C1 segment of cervical spinal cord (tissue), 14 donors: Measurements from ENCODE around the gene DLG2.
"Not testable (repeated sequence)": the region's sequence is repeated elsewhere in the genome, so short reads cannot be mapped to it uniquely, and the experiment has no call there.

Experiments used
- DNase-seq, 14 donors: peaks; one replicate each; lab custom pipeline; 2025; lab: John Stamatoyannopoulos, UW

Gene DLG2

GRCh38 chr11:85340846-85341245 is 286.3 kb downstream of the DLG2 start:
- not testable (repeated sequence) for DNase-seq

DNA sequence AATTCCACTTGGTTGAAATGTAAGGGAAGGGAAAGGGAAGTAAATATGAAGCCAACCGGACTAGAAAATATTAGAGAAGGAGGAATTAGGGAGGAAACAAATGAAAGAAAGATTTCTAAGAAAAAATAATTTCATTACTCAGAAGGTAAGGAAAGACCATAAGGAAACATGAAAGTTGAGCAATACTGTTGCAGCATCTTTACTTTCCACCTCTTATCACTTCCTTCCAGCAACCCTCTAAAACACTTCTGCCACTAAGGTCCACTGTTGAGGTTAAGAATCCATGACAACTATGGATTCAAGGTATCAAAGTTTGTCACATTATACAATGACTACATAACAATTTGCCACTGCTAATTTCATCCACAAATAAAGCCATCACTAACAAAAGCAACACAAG is 308.6 kb downstream of the DLG2 start:
- no peak for DNase-seq

- DNase-seq: no peak
Observed at GRCh38 chr11:85316967-85317366, 310.2 kb downstream of the DLG2 start.

DNA sequence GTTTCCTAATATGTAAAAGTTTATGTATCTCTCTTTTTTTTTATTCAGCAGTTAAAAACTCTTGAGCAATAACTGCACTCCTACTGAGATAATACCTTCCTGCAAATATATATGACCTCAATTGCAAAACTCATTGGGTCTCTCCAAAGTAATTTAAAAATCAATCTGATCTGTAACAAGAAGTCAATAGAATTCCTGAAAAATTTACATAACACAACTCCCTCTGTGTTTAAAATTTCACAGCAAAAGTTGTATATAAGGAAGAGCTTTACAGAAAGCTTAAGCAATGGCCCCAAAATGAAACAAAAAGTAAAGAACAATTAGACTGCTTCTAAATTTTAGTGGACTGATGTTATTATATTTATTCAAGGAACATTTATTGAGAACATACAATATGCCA is 313.4 kb downstream of the DLG2 start:
- no peak for DNase-seq

DNA sequence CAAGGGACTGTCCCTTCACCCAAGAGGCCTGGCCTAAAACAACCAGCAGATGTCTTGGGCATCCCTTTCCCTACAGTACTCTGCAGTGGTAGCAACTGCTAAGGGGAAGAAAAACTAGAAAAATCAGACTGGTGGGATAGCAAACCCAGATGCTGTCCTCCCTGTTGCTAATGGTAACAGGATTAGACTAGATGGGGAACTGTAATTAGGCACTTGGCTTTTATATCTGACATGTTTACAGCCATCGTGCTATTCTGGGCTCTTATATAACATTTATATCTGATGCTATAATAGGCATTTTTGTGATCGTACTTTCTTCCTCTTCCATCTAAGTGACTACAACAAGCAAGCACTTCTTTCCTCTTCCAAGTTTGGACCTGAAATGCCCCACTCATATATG is 316.7 kb downstream of the DLG2 start:
- no peak for DNase-seq

DNA sequence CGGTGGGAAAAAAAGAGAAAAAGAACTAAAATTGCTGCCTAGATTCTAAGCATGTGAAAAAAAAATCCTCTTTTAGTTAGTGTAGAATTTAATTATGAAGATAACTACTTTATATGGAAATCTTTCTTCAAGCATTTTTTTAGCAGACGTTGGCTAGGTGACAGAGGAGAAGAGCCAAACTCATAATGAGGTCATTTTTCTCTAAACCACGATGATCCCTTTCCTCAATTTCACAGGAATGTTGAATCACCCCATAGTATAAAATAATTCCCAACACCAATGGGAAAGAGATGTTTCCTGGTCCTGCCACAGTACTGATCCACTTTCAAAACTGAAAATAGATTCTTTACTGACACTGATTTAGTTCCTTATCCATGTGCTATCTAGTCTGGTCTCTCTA is 319.8 kb downstream of the DLG2 start:
- no peak for DNase-seq

DNA sequence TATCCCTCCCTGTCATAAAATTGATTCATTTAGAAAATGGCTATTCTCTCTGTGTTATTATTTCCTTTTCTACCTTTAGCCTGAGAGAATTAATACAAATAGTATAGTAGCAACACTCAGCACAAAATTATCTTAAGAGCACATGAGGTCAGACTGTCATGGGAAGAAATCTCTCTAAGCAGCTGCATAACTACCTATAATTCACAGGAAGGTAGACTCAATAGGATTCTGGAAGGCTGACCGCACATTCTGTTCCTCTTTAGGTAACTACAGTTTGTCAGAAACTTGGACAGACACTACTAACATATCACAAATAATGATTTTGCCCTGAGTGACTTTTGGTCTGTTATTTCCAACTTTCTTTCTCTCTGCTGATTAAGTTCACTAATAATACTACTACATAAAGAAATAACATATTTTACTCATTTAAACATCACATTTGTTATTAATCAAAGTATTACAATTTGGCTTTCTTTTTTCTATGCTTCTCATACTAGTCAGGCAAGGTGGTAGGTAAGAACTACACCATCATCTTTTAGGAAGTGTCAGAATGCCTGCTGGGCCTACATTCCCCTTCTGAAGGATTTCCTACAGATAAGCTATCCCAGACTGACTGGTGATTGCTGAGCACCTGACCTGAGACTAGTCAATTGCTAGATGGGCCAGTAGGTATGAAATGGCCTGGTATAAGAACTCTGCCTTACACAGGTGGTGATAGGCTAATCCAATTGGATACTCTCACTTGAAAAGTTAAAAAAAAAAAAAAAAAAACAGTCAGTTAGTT is 325.1 kb downstream of the DLG2 start:
- DNase-seq: no peak

DNA sequence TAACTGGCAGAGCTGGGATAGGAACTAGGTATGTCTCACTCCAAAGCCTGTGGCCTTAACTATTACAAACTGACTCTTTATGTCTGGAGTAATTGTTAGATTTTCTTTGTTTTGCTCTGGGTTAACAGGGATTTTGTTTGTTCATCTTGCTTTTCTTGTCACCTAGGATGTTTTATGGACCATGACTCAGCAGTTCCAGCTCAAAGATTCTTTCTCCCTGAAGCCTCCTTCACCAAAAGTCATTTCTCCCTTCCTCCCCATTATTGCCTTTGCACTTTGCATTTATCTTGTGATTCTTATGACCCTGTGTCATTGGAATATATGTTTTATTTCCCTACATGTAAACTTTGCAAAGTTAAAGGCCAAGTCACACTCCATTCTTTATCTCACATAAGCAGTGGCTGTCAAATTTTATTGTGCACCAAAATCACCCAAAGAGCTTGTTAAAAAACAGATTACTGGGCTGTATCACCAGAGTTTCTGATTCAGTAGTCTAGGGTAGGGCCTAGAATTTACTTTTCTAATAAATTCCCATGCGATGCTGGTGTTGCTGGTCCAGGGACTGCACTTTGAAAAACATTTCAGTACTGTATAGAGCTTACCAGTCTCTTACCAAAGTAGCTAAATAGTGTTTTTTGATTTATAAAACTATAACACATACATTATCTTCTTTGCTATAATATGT is 327.7 kb downstream of the DLG2 start:
- no peak for DNase-seq

- DNase-seq: no peak
Observed at GRCh38 chr11:85295694-85296271, 331.4 kb downstream of the DLG2 start.

- DNase-seq: no peak
Observed at GRCh38 chr11:85281550-85281949, 345.6 kb downstream of the DLG2 start.

GRCh38 chr11:85279267-85279666 is 347.9 kb downstream of the DLG2 start:
- no peak for DNase-seq

- no peak for DNase-seq
Observed at GRCh38 chr11:85277693-85278092, 349.5 kb downstream of the DLG2 start.

GRCh38 chr11:85276332-85276731 is 350.8 kb downstream of the DLG2 start:
- DNase-seq: no peak

- not testable (repeated sequence) for DNase-seq
Observed at GRCh38 chr11:85270315-85270714, 356.8 kb downstream of the DLG2 start.

GRCh38 chr11:85269109-85269508 is 358.0 kb downstream of the DLG2 start:
- DNase-seq: no peak

- no peak for DNase-seq
Observed at GRCh38 chr11:85266646-85267045, 360.5 kb downstream of the DLG2 start.

GRCh38 chr11:85263328-85263727 is 363.8 kb downstream of the DLG2 start:
- no peak for DNase-seq

DNA sequence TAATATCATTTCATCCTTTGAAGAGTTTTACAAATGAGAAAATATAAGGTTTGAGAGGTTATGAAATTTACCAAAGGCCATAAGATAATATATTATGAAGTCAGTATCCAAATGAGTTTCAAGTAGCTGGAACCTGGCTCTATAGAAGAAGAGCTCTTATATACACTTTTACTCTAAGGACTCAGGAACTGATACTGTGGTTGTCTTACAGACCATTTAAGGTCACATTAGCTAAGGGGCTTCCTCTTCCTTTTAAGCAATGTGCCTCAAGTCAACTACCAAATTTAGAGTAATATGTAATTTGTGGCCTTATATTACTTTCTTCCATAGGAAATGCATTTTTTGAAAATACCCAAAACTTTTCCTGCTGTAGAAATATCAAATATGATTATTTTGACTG is 369.3 kb downstream of the DLG2 start:
- no peak for DNase-seq

DNA sequence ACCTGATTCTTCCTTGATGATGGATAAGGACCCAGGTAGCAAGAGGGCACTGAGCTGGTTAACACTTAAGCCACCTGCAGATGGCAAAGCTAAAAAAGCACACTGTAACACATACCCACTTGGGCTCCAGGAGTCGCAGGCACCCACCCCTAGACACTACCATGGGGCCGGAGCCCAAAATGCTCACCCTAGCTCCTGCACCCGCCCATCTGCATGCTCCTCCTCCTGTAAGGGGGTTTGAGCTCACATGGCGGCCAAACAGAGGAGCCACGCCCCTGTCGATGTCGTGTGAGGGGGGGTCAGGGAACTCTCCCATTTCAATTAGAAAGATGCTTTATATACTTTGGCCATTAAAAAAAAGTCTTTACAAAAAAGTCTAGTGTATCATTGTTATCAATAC is 370.7 kb downstream of the DLG2 start:
- DNase-seq: no peak

DNA sequence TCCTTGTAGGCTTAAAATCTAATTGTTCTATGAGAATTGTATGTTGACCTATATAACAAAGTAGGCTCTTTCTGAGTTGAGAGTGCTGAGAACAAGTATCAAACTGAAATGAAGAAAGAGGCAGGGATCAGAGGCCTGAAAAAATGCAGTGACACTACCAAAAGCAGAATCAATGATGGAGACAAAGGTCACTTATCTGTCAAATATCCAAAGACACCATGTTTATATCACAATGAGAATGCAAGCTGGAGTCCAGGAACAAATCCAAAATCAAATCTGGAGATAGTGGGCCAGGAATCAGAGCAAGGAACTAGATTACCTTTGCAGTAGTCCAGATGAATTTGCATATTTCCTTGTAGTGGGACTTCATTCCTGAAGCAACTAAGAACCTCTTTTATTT is 377.7 kb downstream of the DLG2 start:
- no peak for DNase-seq

GRCh38 chr11:85247797-85248196 is 379.3 kb downstream of the DLG2 start:
- DNase-seq: no peak

DNA sequence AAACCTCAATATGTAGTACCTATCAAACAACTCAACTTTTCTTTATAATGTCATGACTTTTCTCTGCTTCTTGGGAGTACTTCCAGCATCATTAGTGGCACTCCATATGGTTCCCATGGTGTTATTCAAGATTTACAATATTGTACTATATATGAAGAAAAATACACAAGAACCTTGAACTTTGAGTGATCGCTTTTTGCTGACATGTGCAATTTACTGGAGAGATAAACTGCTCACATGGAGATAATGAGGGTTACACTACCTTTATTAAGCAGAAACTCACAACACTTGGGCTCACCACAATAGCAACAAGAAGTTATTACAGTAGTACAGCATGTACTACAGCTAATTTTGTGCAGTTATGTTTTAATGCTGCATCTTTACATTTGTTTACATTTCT is 388.2 kb downstream of the DLG2 start:
- no peak for DNase-seq

GRCh38 chr11:85238038-85238437 is 389.1 kb downstream of the DLG2 start:
- not testable (repeated sequence) for DNase-seq
